H7 (cell line): ENCODE measurements around the gene ZFP1. TPM values are rescaled to one million over a fixed set of nuclear protein-coding genes. Genes with fewer than 3 reads are reported as not detected.
A peak's percentile ranks its signal among the peaks of the same experiment; 100 is the strongest.
"Not testable (repeated sequence)": the region's sequence is repeated elsewhere in the genome, so short reads cannot be mapped to it uniquely, and the experiment has no call there.

Experiments
- DNase-seq: peaks from one replicate; pipeline ENCODE4 v3.0.0; 2012
- H3K27me3 ChIP-seq: 2 replicates; pipeline ENCODE4 v1.6.0; 2011; ENCODE audit warnings: mild to moderate bottlenecking, low read length; ENCODE audit not compliant: control insufficient read depth, insufficient read depth
- H3K36me3 ChIP-seq: replicated peaks from 2 replicates; pipeline ENCODE4 v1.5.1; 2011; ENCODE audit warnings: low read length; ENCODE audit not compliant: control insufficient read depth, insufficient read depth
- H3K4me3 ChIP-seq: 2 replicates; pipeline ENCODE4 v1.5.1; 2011; ENCODE audit warnings: low read depth, mild to moderate bottlenecking, control low read depth, low read length, moderate library complexity; ENCODE audit not compliant: insufficient read depth
- total RNA-seq: library from RNA; depleted of rRNA; stranded (reverse); fragments of >200 nt; shearing (Covaris generic); gene quantifications from 2 replicates; pipeline ENCODE4 v1.2.3, GENCODE V29; 2014; rRNA removed

The ZFP1 gene
- total RNA-seq, 1 experiment from 2014 or later, result 6.1 TPM

DNA sequence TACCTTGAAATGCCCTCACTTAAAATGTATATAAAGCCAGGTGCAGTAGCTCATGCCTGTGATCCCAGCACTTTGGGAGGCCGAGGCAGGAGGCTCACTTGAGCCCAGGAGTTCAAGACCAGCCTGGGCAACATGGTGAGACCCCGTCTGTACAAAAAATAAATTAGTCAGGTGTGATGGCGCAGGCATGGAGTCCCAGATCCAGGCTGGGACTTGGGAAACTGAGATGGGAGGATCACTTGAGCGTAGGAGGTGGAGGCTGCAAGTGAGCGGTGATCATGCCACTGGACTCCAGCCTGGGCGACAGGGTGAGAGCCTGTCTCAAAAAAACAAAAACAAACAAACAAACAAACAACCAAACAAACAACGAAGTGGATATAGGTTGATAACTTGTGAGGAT is 61.2 kb downstream of the ZFP1 start:
- H3K27me3 ChIP-seq, H3K4me3 ChIP-seq, H3K36me3 ChIP-seq, DNase-seq: not testable (repeated sequence)

DNA sequence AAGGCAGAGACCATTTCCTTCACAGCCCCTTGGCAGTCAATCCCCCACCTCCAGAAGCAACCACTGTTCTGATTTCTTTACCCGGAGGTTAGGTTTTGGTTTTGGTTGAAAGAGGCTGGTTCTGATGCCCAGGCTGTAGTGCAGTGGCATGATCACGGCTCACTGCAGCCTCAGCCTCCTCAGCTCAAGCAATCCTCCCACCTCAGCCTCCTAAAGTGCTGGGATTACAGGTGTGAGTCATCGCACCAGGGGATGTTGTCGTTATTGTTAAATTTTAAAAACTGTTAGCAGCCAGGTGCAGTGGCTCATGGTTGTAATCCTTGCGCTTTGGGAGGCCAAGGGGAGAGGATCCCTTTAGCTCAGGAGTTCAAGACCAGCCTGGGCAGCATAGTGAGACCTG is 61.6 kb downstream of the ZFP1 start:
- Histone ChIP-seq H3K4me3 (no peak overlapping the region), H3K36me3 (no peaks in the 10 kb centered on the region), H3K27me3 (no peaks in the 10 kb centered on the region)
- DNase-seq, result no peak

DNA sequence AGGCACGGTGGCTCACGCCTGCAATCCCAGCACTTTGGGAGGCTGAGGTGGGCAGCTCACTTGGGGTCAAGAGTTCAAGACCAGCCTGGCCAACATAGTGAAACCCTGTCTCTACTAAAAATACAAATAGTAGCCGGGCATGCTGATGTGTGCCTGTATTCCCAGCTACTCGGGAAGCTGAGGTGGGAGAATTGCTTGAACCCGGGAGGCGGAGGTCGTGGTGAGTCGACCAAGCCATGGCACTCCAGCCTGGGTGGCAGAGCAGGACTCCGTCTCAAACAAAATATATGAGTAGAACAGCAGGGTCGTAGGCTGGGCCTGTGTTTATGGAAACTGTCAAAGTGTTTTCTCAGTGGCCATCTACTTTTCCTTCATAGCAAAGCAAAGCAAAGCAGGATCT is 63.0 kb downstream of the ZFP1 start:
- not testable (repeated sequence) for H3K27me3 ChIP-seq, H3K36me3 ChIP-seq, DNase-seq, H3K4me3 ChIP-seq

DNA sequence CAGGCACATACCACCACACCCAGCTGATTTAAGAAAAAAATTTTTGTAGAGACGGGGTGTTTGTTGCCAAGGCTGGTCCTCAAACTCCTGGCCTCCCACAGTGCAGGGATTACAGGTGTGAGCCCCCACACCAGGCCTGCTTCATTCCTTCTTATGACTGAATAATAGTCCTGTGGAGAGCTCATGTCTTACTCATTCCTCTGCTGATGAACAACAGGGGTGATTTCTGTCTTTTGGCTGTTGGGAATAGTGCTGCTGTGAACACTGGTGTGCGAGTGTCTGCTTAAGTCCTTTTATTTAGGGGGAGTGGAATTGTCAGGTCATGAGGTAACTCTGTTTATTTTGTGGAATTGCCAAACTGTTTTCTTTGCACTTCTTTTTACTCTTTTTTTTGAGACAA is 67.8 kb downstream of the ZFP1 start:
- H3K27me3 ChIP-seq, result no peaks in the 10 kb centered on the region
- H3K4me3 ChIP-seq, result no peak overlapping the region
- H3K36me3 ChIP-seq, result no peaks in the 10 kb centered on the region
- DNase-seq, result no peak

DNA sequence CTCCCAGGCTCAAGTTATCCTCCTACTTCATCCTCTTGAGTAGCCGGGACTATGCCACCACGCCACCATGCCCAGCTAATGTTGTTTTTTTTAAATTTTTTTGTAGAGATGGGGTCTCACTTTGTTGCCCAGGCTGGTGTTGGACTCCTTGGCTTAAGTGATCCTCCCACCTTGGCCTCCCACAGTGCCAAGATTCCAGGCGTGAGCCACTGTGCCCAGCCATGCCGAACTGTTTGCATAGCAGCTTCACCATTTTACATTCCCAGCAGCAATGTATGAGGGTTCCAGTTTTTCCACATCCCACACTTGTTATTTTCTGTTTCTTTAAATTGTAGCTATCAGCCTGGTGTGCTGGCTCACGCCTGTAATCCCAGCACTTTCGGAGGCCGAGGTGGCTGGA is 68.3 kb downstream of the ZFP1 start:
- Histone ChIP-seq H3K36me3 (no peaks in the 10 kb centered on the region), H3K4me3 (no peak overlapping the region), H3K27me3 (no peaks in the 10 kb centered on the region)
- no peak for DNase-seq

DNA sequence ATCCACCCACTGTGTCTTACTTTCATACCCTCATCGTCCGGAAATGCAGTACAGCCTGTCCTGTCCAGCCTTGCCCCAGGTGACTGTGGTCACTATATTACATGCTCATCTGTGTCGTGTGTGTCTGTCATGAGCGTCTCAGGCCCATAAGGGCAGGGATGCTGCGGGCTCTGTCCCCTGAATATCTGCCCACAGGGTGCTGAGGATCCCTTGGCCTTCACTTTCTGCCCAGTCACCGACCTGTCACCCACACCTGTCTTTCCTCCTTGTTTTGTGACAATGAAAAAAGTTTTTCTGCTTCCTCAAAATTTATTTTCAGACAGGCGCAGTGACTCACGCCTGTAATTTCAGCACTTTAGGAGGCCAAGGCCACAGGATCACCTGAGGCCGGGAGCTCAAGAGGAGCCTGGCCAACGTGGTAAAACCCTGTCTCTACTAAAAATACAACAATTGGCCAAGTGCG is 69.1 kb downstream of the ZFP1 start:
- H3K27me3 ChIP-seq, result no peaks in the 10 kb centered on the region

DNA sequence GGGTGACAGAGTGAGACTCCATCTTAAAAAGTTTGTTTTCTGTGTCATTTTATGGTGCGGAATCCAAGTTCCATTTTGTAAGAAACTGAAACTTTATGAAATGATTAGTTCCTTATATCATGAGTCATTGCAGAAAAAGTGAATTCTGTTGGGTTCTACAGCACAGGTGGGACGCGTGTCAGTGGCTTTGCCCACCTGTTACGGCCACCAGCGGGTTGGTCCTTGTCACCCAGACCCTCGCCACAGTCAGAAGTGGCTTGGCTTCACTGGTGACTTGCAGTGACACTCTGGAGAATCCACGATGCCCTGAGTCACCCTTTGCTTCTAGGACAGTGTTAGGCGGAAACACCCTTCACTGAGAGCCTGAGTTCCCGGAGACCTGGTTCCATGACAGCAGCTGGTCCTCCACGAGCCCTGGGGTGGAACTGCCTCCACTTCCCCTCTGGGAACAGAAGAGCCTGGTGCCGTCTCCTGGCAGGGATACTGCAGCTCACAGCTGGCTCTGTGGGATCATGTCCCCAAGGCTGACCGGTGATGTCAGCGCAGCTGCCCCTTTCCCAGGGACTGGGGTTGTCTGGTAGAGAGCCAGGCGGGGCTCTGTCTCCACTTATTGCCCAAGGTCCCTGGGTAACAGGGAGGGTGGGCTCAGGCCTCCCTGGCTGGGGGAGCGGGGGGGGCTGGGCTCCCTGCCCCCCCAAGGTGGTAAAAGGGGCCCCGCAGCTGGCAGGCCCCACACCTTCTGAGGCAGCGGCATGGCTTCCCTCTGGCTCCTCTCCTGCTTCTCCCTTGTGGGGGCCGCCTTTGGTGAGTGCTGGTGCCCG is 70.1 kb downstream of the ZFP1 start, which contains the start of gene CTRB1:
Gene CTRB1, plus strand, starts transcription at position 733 of the 821 bp plus-strand sequence. Its CDS starts 20 bp downstream, at position 753.
- H3K4me3 ChIP-seq, result no peak within 1 kb of the TSS
- H3K36me3 ChIP-seq, result no peaks in the 10 kb centered on the region
- no peaks in the 10 kb centered on the region for H3K27me3 ChIP-seq
- DNase-seq, result peak; percentile 46

More for the DNA sequence above, 69.1 kb downstream of the ZFP1 start:
- Histone ChIP-seq H3K36me3 (no peaks in the 10 kb centered on the region), H3K4me3 (no peak overlapping the region)
- DNase-seq, result no peak

DNA sequence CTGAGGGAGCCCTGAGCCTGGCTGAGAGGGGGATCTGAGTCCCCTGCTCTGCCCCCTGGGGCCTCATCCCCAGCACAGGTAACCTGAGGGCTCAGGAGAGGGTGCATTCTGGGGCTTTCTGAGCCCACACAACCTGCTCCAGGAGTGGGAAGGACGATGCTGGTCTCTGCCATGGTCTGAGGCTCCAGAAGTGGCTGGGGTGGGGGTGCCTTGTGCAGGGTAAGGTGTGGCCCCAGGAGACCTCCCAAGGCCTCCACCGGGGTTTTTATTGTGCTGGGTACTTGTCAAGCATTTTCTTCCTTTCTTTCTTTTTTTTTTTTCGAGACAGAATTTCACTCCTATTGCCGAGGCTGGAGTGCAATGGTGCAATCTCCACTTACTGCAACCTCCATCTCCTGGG is 70.8 kb downstream of the ZFP1 start:
- Histone ChIP-seq H3K27me3 (no peaks in the 10 kb centered on the region), H3K36me3 (no peaks in the 10 kb centered on the region), H3K4me3 (no peak overlapping the region)
- DNase-seq, result no peak

DNA sequence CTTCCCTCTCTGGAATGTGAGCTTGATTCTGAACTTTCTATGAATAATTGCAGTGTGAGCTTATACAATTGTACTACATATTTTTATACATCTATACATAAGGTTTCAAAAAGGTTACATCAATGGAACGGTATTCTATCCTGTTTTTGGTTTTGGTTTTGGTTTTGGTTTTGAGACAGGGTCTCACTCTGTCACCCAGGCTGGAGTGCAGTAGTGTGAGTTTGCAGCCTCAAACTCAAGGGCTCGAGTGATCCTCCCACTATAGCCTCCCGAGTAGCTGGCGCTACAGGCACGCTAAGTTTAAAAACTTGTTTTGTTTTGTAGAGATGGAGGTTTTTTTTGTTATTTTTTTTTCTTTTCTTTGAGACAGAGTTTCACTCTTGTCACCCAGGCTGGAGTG is 71.5 kb downstream of the ZFP1 start:
- H3K4me3 ChIP-seq, result no peak overlapping the region

More for the DNA sequence above, 71.5 kb downstream of the ZFP1 start:
- Histone ChIP-seq H3K27me3 (no peaks in the 10 kb centered on the region), H3K36me3 (no peaks in the 10 kb centered on the region)
- no peak for DNase-seq

Other genes with a start within 250 kb of the ZFP1 start
- 25.7 and 32.0 TPM in 2 replicates for gene WDR59, start 163.4 kb upstream of the ZFP1 start, total RNA-seq
- gene ZNRF1, start 149.5 kb upstream of the ZFP1 start, total RNA-seq, result 37.3 and 44.7 TPM in 2 replicates
- 10.4 and 13.7 TPM in 2 replicates for gene LDHD, start 31.7 kb upstream of the ZFP1 start, total RNA-seq
- gene CTRB2, start 58.6 kb downstream of the ZFP1 start, total RNA-seq, result not detected in 2 replicates
- not detected in 2 replicates for gene CTRB1, start 70.5 kb downstream of the ZFP1 start, total RNA-seq
- gene BCAR1, start 103.1 kb downstream of the ZFP1 start, total RNA-seq, result 63.0 and 68.4 TPM in 2 replicates